GF-D8 (cell line): Measurements from ENCODE around the gene PM20D2.

ENCODE experiments used
- DNase-seq: peaks from one replicate; lab custom pipeline; 2025; lab: John Stamatoyannopoulos, UW

PM20D2 gene

GRCh38 chr6:89145091-89145955, 532 bp upstream of the PM20D2 start:
- DNase-seq = peak; percentile 36

DNA sequence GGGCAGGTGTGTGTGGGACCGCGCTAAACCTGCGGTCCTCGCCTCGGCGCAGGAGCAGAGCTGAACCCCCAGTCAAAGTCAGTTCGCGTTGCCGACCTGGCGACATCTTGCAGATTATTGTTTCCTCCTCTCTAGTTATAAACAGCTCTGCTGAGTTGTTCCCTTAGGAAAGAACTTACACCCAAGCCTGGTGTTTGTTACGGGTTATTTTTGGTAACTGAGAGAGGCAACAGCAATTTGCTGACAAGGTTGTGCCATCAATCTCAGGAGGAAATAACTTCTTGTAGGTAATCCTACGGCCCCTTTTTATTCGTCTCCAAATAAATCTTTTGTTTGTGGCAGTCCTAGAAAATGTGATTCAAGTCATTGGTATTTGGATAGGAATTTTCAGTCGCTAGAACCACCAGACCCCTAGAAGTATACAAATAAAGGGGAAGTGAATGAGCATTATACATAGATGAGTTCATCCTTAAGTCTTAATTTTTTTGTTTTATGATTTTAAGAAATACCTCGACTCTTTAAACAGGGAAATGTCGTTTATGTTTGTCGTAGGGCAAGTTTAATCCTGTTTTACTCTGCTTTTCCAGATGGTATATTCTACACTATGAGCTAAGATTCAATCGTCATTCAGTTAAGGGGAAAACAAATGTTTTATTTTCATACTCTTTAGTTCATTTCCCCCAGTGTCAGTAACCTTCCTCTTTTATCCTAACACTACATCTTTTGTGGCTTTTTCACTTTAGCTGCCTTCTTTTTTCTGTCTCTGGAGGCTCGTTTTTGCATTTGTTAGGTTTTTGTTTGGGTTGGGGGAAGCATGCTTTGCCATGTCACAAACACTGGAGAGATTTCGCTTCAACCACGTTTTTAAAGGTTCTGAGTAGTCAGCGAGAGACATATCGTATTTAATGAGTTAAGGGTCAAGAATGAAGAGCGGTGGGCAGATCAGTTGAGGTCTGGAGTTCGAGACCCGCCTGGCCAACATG, 1.2 kb downstream of the PM20D2 start:
- no peak for DNase-seq

- no peak for DNase-seq
These were observed 2.3 kb downstream of the PM20D2 start for GRCh38 chr6:89148016-89148750.

DNA sequence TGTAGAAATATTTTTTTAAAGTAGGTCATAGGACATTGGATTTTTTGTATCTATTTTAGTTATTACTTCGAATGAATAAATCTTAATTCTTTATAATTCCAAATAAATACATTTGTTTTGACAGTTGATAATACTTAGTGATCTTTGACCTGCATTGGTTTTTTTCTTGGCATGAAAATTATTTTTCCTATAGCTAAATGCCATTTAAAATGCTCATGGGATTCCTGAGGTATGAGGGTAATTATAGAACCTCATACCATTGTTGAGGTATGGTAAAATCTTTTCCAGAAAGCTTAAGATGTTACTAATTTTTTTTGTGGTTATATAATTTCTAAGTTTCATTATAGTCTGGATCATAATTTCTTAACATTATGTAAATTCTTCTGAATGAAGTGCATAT, 8.3 kb downstream of the PM20D2 start:
- no peak for DNase-seq

- DNase-seq = no peak
These were observed 14.7 kb downstream of the PM20D2 start for GRCh38 chr6:89160331-89161092.

GRCh38 chr6:89161326-89162046, 15.6 kb downstream of the PM20D2 start:
- no peak for DNase-seq

- DNase-seq = no peak
These were observed 16.2 kb downstream of the PM20D2 start for GRCh38 chr6:89162047-89162371.

DNA sequence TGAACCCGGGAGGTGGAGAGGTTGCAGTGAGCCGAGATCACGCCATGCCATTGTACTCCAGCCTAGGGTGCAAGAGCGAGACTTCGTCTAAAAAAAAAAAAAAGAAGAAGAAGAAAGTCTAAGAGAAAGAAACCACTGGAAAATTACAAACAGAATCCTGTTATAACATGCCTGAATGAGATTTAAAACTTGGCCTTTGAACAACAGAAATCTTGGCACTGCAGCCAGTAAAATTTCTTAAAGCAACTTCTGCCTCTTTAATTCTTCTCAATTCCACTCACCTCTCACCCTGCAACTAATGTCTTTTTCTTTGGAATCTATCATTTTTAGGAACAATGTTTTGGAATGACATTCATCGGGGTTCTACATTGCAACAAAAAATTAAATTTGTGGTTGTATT, 26.3 kb downstream of the PM20D2 start:
- DNase-seq = no peak

DNA sequence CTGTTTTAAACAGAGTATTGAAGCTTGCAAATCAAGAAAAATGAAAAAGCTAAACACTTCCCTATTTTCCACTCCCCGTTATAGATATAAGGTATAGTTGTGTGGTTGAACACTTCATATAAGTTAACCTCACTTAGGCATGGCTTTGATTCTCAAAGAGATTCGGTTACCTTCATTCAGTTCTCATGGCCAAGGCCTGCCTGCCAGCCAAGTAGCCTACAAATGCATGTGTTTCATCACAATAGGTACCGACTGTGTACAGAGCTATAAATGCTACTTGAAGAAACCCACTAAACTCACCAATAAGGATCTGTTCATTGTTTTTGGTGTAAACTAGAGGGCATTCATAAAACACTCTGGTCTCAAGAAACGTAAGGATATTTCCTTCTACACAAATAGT, 27.8 kb downstream of the PM20D2 start:
- no peak for DNase-seq

- DNase-seq = no peak
These were observed 34.3 kb downstream of the PM20D2 start for GRCh38 chr6:89180112-89180511.

DNA sequence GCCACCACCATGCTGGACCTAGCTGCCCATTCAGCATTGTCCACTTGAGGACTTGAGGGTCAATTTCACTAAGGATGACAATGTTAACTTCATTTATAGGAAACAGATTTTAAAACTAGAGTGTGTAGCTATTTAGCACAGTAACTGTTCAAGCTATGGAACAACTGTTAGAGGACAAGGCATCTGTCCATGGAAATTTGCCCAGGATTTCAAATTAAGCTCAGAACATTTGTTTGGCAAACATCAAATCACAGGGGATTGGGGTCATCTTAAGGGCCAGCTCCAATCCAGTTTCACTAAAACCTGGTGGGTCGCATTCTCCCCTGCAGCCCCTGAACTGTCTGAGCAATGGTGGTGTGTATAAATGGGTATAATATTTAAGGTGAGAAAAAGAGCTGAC, 35.1 kb downstream of the PM20D2 start:
- no peak for DNase-seq

DNA sequence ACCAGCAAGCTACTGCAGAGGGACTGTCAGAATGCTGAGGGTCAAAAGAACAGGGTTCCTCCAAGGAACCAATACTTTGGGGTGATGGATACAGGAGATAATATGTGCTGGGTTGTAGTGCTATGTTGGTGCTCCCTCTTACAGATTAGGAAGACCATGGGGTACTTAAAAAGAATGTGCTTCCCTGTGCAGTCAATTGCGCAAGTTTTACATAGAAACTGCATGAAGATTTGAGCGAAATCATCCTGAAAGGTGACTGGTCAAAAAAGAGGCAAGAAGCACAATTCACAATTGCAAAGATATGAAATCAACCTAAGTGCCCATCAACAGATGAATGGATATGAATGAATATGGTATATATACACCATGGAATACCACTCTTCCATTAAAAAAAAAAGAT, 37.4 kb downstream of the PM20D2 start:
- DNase-seq = no peak

DNA sequence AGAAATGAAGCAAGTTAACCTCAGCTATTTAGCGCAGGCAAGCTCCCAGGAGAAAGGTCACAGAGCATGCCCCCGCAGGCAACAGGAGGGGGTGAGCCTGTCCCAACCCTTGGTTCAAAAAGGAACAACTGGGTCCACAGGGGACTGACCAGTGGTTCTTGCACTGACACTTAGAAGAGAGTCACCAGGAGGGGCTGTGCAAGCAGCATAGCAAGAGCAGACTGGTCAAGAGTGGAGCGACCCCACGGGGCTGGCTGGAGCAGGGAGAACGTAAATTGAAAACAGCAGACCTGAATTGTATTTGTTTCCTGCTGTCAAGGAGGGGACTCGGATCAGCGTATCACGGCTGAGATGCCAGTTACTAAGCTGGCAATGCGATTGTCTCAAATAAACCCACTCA, 38.5 kb downstream of the PM20D2 start:
- no peak for DNase-seq

DNA sequence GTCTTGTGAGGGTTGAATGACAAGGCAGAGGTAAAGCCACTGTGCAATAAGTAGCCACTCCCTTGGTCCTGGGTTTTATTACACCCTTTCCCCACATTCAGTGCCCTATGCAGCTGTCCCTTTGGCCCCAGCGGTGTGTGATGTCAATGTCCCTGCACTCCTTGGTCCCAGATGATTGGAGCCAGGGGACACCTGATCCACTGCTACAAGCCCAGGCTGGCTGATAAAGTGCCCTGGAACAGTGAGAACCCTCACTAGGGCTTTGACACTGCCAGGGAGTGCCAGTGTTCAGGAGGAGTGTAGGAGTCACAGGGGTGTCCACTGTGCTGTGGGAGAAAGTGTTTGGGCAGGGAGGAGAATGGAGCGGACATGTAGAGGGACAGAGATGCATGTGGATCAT, 40.9 kb downstream of the PM20D2 start:
- DNase-seq = no peak

- no peak for DNase-seq
These were observed 41.6 kb downstream of the PM20D2 start for GRCh38 chr6:89187504-89187903.

DNA sequence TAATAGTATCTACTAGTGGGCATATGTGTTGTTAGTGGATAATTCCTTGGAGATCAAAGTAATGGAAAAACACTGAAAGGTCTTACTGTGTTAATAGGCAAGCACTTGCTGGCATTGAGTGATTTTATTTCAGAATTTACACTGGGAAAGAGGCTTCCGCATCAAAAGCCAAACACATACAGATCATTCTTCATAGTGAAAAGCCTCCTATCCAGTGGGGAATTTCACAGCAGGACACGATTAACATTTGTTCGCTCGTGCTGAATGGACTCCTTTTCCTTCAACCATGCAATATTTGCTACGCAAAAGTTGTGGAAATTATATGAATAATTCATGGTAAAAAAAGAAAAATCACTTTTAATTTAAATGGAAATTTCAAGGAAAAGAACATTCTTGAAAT, 44.9 kb downstream of the PM20D2 start:
- no peak for DNase-seq

DNA sequence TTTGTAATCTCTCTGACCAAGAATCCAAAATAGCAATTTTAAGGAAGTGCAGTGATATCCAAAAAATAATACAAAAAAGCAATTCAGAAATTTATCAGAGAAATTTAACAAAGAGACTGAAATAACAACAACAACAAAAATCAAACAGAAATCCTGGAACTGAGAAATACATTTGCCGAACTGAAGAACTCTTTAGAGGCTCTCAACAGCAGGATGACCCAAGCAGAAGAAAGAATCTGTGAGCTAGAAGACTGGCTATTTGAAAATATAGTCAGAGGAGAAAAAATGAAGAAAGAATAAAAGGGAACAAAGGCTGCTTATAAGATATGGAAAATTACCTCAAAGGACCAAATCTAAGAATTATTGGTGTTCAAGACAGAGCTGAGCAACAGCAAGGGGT, 48.7 kb downstream of the PM20D2 start:
- no peak for DNase-seq

GRCh38 chr6:89197141-89197540, 51.3 kb downstream of the PM20D2 start:
- no peak for DNase-seq

- no peak for DNase-seq
These were observed 52.4 kb downstream of the PM20D2 start for GRCh38 chr6:89198235-89198634.

- no peak for DNase-seq
These were observed 53.7 kb downstream of the PM20D2 start for GRCh38 chr6:89199579-89199978.

GRCh38 chr6:89200706-89201215, 54.9 kb downstream of the PM20D2 start:
- no peak for DNase-seq
